A549 treated with AZD9567 at 1 μM for 4 hours (cell line): ENCODE data around the gene LILRB2. TPM values are rescaled to one million over a fixed set of nuclear protein-coding genes. Genes with fewer than 3 reads are reported as not detected.

Experiments
- total RNA-seq: library from RNA; stranded (reverse); fragments of 200-300 nt; extraction: Qiagen RNA extraction; gene quantifications from 5 replicates; pipeline ENCODE4 v1.2.3, GENCODE V29; 2022; ENCODE audit not compliant: insufficient read depth

The LILRB2 gene
- total RNA-seq, result 0.03 to 0.06 TPM (median 0.06 TPM) in 3 of 5 replicates, not detected in the others

GRCh38 chr19:54281007-54281728 lies at the start of gene LILRB2:
LILRB2 (minus strand) TSS chr19:54281110; CDS start chr19:54280496, 614 bp downstream.

GRCh38 chr19:54312436-54313377 lies 31.8 kb upstream of the LILRB2 start, which contains the start of gene LILRA5:
LILRA5 (minus strand) TSS chr19:54313166; CDS start chr19:54313019, 147 bp downstream.

GRCh38 chr19:54257116-54257480 lies 23.8 kb downstream of the LILRB2 start, which contains the start of gene LILRB5:
LILRB5 (minus strand) TSS chr19:54257273; CDS start chr19:54257193, 80 bp downstream.

GRCh38 chr19:54242646-54243045 lies 38.3 kb downstream of the LILRB2 start, which contains the start of gene LILRA6:
LILRA6 (minus strand) TSS chr19:54242790.

Other genes starting within 250 kb of the LILRB2 start
- gene VSTM1, start 217.2 kb downstream of the LILRB2 start, total RNA-seq, result 0.45 to 0.99 TPM (median 0.63 TPM) in 4 of 5 replicates, not detected in the other
- not detected in 5 replicates for gene TARM1, start 199.7 kb downstream of the LILRB2 start, total RNA-seq
- 0.18 to 0.38 TPM (median 0.29 TPM) in 4 of 5 replicates, not detected in the other for gene OSCAR, start 180.3 kb downstream of the LILRB2 start, total RNA-seq
- gene NDUFA3, start 178.3 kb downstream of the LILRB2 start, total RNA-seq, result 206 to 250 TPM (median 226 TPM) in 5 replicates
- gene TFPT, start 165.5 kb downstream of the LILRB2 start, total RNA-seq, result 20.0 to 21.2 TPM (median 20.3 TPM) in 5 replicates
- 108 to 123 TPM (median 114 TPM) in 5 replicates for gene PRPF31, start 165.4 kb downstream of the LILRB2 start, total RNA-seq
- 43.4 to 69.0 TPM (median 66.2 TPM) in 5 replicates for gene CNOT3, start 143.3 kb downstream of the LILRB2 start, total RNA-seq
- 8.1 to 9.5 TPM (median 9.0 TPM) in 5 replicates for gene LENG1, start 121.4 kb downstream of the LILRB2 start, total RNA-seq
- gene TMC4, start 108.0 kb downstream of the LILRB2 start, total RNA-seq, result 0.87 to 1.3 TPM (median 1.1 TPM) in 4 of 5 replicates, not detected in the other
- gene MBOAT7, start 91.5 kb downstream of the LILRB2 start, total RNA-seq, result 108 to 151 TPM (median 149 TPM) in 5 replicates
- gene TSEN34, start 89.8 kb downstream of the LILRB2 start, total RNA-seq, result 65.1 to 131 TPM (median 122 TPM) in 5 replicates
- 2,144 to 2,323 TPM (median 2,292 TPM) in 5 replicates for gene RPS9, start 80.3 kb downstream of the LILRB2 start, total RNA-seq
- gene LILRB3, start 58.1 kb downstream of the LILRB2 start, total RNA-seq, result 0.04 to 0.33 TPM (median 0.10 TPM) in 4 of 5 replicates, not detected in the other
- gene LILRA6, start 38.3 kb downstream of the LILRB2 start, total RNA-seq, result 0.03 to 0.06 TPM in 2 of 5 replicates, not detected in the others
- gene LILRB5, start 23.8 kb downstream of the LILRB2 start, total RNA-seq, result 0.04 to 0.08 TPM (median 0.06 TPM) in 4 of 5 replicates, not detected in the other
- not detected in 5 replicates for gene LILRA5, start 32.1 kb upstream of the LILRB2 start, total RNA-seq
- gene LILRA4, start 58.1 kb upstream of the LILRB2 start, total RNA-seq, result not detected in 5 replicates
- gene LAIR1, start 83.8 kb upstream of the LILRB2 start, total RNA-seq, result not detected in 5 replicates
- 0.06 to 0.15 TPM (median 0.10 TPM) in 3 of 5 replicates, not detected in the others for gene TTYH1, start 134.4 kb upstream of the LILRB2 start, total RNA-seq
- gene LENG8, start 168.1 kb upstream of the LILRB2 start, total RNA-seq, result 62.1 to 172 TPM (median 137 TPM) in 5 replicates
- 5.6 to 7.1 TPM (median 6.5 TPM) in 5 replicates for gene LENG9, start 182.7 kb upstream of the LILRB2 start, total RNA-seq
- 0.09 to 0.20 TPM (median 0.19 TPM) in 3 of 5 replicates, not detected in the others for gene CDC42EP5, start 192.2 kb upstream of the LILRB2 start, total RNA-seq
- not detected in 5 replicates for gene LAIR2, start 221.7 kb upstream of the LILRB2 start, total RNA-seq